ENCODE results near the gene PTPRD. TPM values are rescaled to one million over a fixed set of nuclear protein-coding genes. Genes with fewer than 3 reads are reported as not detected.

The PTPRD gene
- total RNA-seq, 2 experiments from 2014 or later: 0.10 TPM; not detected in 1

DNA sequence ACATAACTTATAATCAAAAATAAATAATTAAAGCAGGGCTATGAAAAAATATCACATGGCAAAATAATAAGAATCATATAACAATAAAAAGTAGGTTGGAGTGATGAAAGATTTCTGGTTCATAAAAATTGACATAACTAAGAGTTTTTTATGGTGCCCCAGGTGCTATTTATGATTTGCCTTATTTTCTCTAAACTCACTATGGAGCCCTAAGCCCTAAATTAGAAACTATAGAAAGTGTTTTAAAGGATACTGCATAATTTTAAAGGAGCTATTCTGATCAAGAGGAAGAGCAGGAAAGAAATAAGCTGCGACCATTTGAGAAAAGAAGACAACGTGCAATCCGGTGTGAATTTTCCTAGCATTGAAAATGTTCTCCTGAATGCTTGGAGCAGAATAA lies 2178.2 kb downstream of the PTPRD start:
- Mint-ChIP-seq H3K27ac (no peak overlapping the region), H3K27me3 (no peaks in the 10 kb centered on the region), H3K4me1 (ENCODE audit: low read depth) (peaks cover 19% of the 10 kb centered on the region), H3K9me3 (no peaks in the 10 kb centered on the region), H3K4me3 (no peak overlapping the region), H3K36me3 (no peaks in the 10 kb centered on the region)
- ChIA-PET CTCF (no interaction called here), POLR2A (no interaction called here)
- intact Hi-C loops (cut with micrococcal nuclease): no loop called here
- no peak for DNase-seq

- H3K27ac Mint-ChIP-seq: no peak overlapping the region
- H3K4me1 Mint-ChIP-seq (ENCODE audit: low read depth): peaks cover 36% of the 10 kb centered on the region
- H3K27me3 Mint-ChIP-seq: no peaks in the 10 kb centered on the region
- H3K9me3 Mint-ChIP-seq: no peaks in the 10 kb centered on the region
- no peak for DNase-seq
- intact Hi-C loops (cut with micrococcal nuclease): no loop called here
- H3K36me3 Mint-ChIP-seq: no peaks in the 10 kb centered on the region
- CTCF ChIA-PET: no interaction called here
- H3K4me3 Mint-ChIP-seq: no peak overlapping the region
- POLR2A ChIA-PET: no interaction called here
Observed at GRCh38 chr9:8432224-8432623, 2180.6 kb downstream of the PTPRD start.

GRCh38 chr9:8431505-8431904 lies 2181.3 kb downstream of the PTPRD start:
- H3K36me3 Mint-ChIP-seq: no peaks in the 10 kb centered on the region
- ChIA-PET POLR2A (no interaction called here), CTCF (no interaction called here)
- H3K27me3 Mint-ChIP-seq: no peaks in the 10 kb centered on the region
- no peak for DNase-seq
- no peak overlapping the region for H3K27ac Mint-ChIP-seq
- intact Hi-C loops (cut with micrococcal nuclease): loop anchor here (1.0 to 2.0 kb wide), 2 partner anchors 243 to 316 kb away; no protein-coding TSS in a partner anchor
- no peaks in the 10 kb centered on the region for H3K9me3 Mint-ChIP-seq
- no peak overlapping the region for H3K4me3 Mint-ChIP-seq
- peaks cover 31% of the 10 kb centered on the region for H3K4me1 Mint-ChIP-seq (ENCODE audit: low read depth)

DNA sequence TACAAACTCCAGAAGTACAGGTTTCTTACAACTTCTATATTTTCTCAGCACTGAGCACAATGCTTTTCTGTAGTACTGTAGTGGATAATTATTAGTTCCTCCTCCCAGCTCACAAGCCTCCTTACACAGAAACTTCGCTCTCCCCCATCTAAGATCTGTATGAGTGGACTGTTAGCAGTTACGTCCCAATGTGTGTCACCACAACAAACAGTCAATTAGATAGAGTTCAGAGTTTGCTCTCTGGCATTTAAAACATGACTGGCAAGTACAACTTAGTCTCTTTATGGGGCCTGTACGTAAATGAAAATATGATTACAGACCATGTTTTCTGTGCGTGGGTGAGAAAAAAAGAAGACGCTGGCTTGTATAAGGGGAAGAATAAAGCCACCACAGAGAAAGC lies 2181.9 kb downstream of the PTPRD start:
- DNase-seq: no peak
- H3K4me1 Mint-ChIP-seq (ENCODE audit: low read depth): peaks cover 30% of the 10 kb centered on the region
- H3K27me3 Mint-ChIP-seq: no peaks in the 10 kb centered on the region
- no peaks in the 10 kb centered on the region for H3K9me3 Mint-ChIP-seq
- H3K4me3 Mint-ChIP-seq: no peak overlapping the region
- H3K36me3 Mint-ChIP-seq: no peaks in the 10 kb centered on the region
- CTCF ChIA-PET: no interaction called here
- POLR2A ChIA-PET: no interaction called here
- intact Hi-C loops (cut with micrococcal nuclease): loop anchor here (1.0 to 2.0 kb wide), 2 partner anchors 242 to 316 kb away; no protein-coding TSS in a partner anchor
- H3K27ac Mint-ChIP-seq: peak overlapping the region; percentile 68

GRCh38 chr9:8429768-8430167 lies 2183.0 kb downstream of the PTPRD start:
- no peak for DNase-seq
- no peak overlapping the region for H3K4me3 Mint-ChIP-seq
- H3K9me3 Mint-ChIP-seq: no peaks in the 10 kb centered on the region
- peaks cover 30% of the 10 kb centered on the region for H3K4me1 Mint-ChIP-seq (ENCODE audit: low read depth)
- no peaks in the 10 kb centered on the region for H3K27me3 Mint-ChIP-seq
- intact Hi-C loops (cut with micrococcal nuclease): loop anchor here (1.0 to 2.0 kb wide), 3 partner anchors 63 to 453 kb away; no protein-coding TSS in a partner anchor
- H3K36me3 Mint-ChIP-seq: no peaks in the 10 kb centered on the region
- POLR2A ChIA-PET: no interaction called here
- H3K27ac Mint-ChIP-seq: peak overlapping the region; percentile 80
- CTCF ChIA-PET: no interaction called here

DNA sequence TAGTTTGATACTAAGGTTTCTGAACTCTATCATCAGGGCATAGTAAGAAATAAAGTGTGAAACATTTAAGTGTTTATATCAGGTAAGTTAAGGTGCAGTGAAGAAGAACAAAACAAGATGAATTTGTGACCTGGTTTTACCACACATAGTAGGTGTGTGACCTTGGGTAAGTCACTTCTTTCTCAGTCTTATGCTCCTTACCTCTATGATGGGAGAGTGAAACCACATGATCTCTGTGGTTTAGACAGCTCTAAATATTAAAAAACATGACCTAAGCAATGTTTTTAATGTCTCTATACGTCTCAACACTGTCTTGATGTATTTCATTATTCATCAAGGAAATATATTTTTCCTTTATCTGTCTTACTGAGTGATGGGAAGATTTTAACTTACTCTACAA lies 2183.6 kb downstream of the PTPRD start:
- POLR2A ChIA-PET: no interaction called here
- no peaks in the 10 kb centered on the region for H3K27me3 Mint-ChIP-seq

DNA sequence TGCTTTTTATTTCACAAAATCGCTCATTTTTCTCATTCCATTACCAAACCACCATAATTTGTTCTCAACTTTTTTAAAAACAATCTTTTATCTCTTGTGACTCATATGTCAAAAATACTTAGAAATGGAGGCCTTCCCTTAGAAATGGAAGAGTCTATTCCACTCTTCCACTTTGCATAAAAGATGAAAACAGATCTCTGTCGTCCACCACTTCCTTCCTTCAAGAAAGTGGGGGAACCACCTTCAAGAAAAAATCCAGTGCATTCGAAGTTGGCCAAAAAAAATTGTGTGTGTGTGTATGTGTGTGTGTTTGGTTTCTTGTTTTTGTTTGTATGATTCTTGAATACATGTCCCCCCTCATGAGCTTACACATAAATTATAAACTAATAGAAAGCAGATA lies 2184.4 kb downstream of the PTPRD start:
- Mint-ChIP-seq H3K4me1 (ENCODE audit: low read depth) (peaks cover 30% of the 10 kb centered on the region), H3K27ac (peak overlapping the region; percentile 40), H3K9me3 (no peaks in the 10 kb centered on the region), H3K4me3 (no peak overlapping the region), H3K27me3 (no peaks in the 10 kb centered on the region), H3K36me3 (no peaks in the 10 kb centered on the region)
- CTCF ChIA-PET: no interaction called here
- no peak for DNase-seq
- intact Hi-C loops (cut with micrococcal nuclease): loop anchor here (1.0 to 2.0 kb wide), 2 partner anchors 8 to 62 kb away; no protein-coding TSS in a partner anchor
- POLR2A ChIA-PET: no interaction called here

More for the DNA sequence above, 2183.6 kb downstream of the PTPRD start:
- Mint-ChIP-seq H3K27ac (peak overlapping the region; percentile 80), H3K9me3 (no peaks in the 10 kb centered on the region), H3K4me1 (ENCODE audit: low read depth) (peaks cover 30% of the 10 kb centered on the region), H3K36me3 (no peaks in the 10 kb centered on the region), H3K4me3 (no peak overlapping the region)
- no peak for DNase-seq
- CTCF ChIA-PET: no interaction called here
- intact Hi-C loops (cut with micrococcal nuclease): loop anchor here (1.0 to 2.0 kb wide), 2 partner anchors 62 to 453 kb away; no protein-coding TSS in a partner anchor

GRCh38 chr9:8424786-8425410 lies 2187.9 kb downstream of the PTPRD start:
- no peaks in the 10 kb centered on the region for H3K36me3 Mint-ChIP-seq
- CTCF ChIA-PET: no interaction called here
- peaks cover 20% of the 10 kb centered on the region for H3K4me1 Mint-ChIP-seq (ENCODE audit: low read depth)
- H3K4me3 Mint-ChIP-seq: no peak overlapping the region
- no peaks in the 10 kb centered on the region for H3K9me3 Mint-ChIP-seq
- H3K27me3 Mint-ChIP-seq: peaks cover 1% of the 10 kb centered on the region
- H3K27ac Mint-ChIP-seq: no peak overlapping the region
- DNase-seq: no peak
- POLR2A ChIA-PET: no interaction called here
- intact Hi-C loops (cut with micrococcal nuclease): no loop called here

DNA sequence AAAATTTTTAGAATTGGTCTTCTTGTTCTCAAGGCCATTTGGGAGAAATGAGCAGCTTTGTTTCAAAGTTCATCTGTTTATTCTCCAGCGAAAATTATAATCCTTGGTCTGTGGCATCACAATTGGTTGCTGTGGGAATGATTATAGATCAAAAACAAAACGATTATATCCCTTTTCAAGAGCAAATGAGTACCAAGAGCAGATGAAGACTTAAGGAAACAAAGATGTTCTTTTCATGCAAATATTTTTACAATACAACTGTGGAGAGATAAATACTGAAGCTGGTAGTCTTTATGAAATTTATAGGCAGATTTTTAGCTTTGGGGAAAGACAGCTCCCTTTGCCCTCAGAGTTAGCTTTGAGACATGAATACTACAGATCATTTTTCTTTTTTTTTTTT lies 2192.4 kb downstream of the PTPRD start:
- Mint-ChIP-seq H3K27ac (no peak overlapping the region), H3K27me3 (peaks cover 3% of the 10 kb centered on the region), H3K4me3 (no peak overlapping the region), H3K36me3 (no peaks in the 10 kb centered on the region), H3K4me1 (ENCODE audit: low read depth) (no peaks in the 10 kb centered on the region), H3K9me3 (no peaks in the 10 kb centered on the region)
- intact Hi-C loops (cut with micrococcal nuclease): no loop called here
- ChIA-PET POLR2A (no interaction called here), CTCF (interaction anchor here (0.9 kb wide), 1 partner anchor 850 kb away, joined by 3 read pairs; no protein-coding TSS in a partner anchor)
- DNase-seq: no peak

DNA sequence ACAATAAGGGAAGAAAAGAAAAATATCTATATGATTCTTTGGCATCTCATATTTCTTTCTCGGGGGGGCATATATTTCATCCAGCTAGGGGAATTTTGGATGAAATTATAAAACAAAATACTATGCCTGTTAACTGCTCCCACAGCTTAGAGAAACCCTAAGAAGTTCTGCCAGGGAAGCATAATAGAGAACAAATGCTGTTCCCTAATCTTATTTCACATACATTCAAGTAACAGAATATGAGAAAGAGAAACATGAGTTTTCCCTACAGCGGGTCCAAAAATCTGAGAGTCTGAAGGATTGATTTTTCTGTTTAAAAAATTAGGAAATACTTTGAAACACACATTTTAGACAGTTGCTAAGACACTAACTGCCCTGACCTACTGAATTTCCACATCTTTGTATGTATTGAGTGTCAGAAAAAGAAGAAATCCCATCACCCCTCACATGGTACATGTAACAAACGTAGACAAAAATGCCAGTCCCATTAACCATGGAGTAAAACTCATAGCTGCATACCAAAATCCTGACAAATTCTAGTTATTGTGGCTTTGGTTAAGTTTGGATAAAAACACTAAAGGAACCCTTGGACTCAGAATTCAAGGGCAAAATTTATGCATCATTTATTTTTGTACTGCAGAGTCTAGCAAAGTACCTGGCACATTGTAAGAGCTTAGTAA lies 2193.1 kb downstream of the PTPRD start:
- intact Hi-C loops (cut with micrococcal nuclease): loop anchor here (5.0 to 10.0 kb wide), 2 partner anchors 478 to 1375 kb away; no protein-coding TSS in a partner anchor

GRCh38 chr9:8417341-8417740 lies 2195.5 kb downstream of the PTPRD start:
- H3K27me3 Mint-ChIP-seq: peaks cover 3% of the 10 kb centered on the region
- H3K27ac Mint-ChIP-seq: no peak overlapping the region
- no peak for DNase-seq
- intact Hi-C loops (cut with micrococcal nuclease): loop anchor here (5.0 to 10.0 kb wide), 2 partner anchors 480 to 1377 kb away; no protein-coding TSS in a partner anchor
- no peaks in the 10 kb centered on the region for H3K4me1 Mint-ChIP-seq (ENCODE audit: low read depth)
- H3K36me3 Mint-ChIP-seq: no peaks in the 10 kb centered on the region
- no peaks in the 10 kb centered on the region for H3K9me3 Mint-ChIP-seq
- ChIA-PET POLR2A (no interaction called here), CTCF (interaction anchor here (1.5 kb wide), 1 partner anchor 478 kb away, joined by 5 read pairs; no protein-coding TSS in a partner anchor)
- no peak overlapping the region for H3K4me3 Mint-ChIP-seq

More for the DNA sequence above, 2193.1 kb downstream of the PTPRD start:
- POLR2A ChIA-PET: no interaction called here
- H3K27me3 Mint-ChIP-seq: peaks cover 3% of the 10 kb centered on the region
- no peaks in the 10 kb centered on the region for H3K9me3 Mint-ChIP-seq
- no peak for DNase-seq
- H3K27ac Mint-ChIP-seq: no peak overlapping the region
- no peaks in the 10 kb centered on the region for H3K36me3 Mint-ChIP-seq
- H3K4me3 Mint-ChIP-seq: no peak overlapping the region
- H3K4me1 Mint-ChIP-seq (ENCODE audit: low read depth): no peaks in the 10 kb centered on the region
- CTCF ChIA-PET: interaction anchor here (0.9 kb wide), 1 partner anchor 849 kb away, joined by 3 read pairs; no protein-coding TSS in a partner anchor

DNA sequence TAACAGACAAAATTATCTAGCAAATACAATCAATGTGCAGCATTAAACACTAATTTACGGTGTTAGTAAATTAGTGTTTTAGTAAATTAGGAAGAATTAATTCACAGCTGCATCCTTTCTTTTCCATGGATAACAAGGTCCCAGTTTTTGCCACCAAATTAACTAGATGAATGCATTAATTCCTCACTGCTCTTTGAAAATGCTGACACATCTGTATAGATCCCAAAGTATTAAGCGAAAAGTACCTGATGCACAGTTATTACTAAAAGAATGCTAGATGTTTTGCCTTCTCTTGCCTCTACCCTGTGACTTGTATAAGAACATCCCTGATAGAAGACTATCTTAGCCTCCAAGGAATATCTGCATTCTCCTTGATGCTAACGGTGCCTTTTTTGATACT lies 2200.5 kb downstream of the PTPRD start:
- ChIA-PET CTCF (no interaction called here), POLR2A (no interaction called here)
- Mint-ChIP-seq H3K4me3 (no peak overlapping the region), H3K9me3 (no peaks in the 10 kb centered on the region), H3K36me3 (no peaks in the 10 kb centered on the region), H3K27ac (no peak overlapping the region), H3K27me3 (peaks cover 3% of the 10 kb centered on the region), H3K4me1 (ENCODE audit: low read depth) (no peaks in the 10 kb centered on the region)
- intact Hi-C loops (cut with micrococcal nuclease): loop anchor here (10.0 kb wide), 1 partner anchor 1382 kb away; no protein-coding TSS in a partner anchor
- DNase-seq: no peak
